Upper lobe of left lung (tissue), 6 donors: Measurements from ENCODE around the gene ADIPOR2. TPM values are rescaled to one million over a fixed set of nuclear protein-coding genes. Genes with fewer than 3 reads are reported as not detected.
A peak's percentile ranks its signal among the peaks of the same experiment; 100 is the strongest.

Experiments
- ATAC-seq, 2 donors: fragments of 200-7000 bp; cut with Tn5 transposase; one replicate each; pipeline ENCODE4 v1.9.1; 2022; ENCODE audit warnings: mild to moderate bottlenecking in 2 of 2, moderate library complexity in 2 of 2; ENCODE audit not compliant: low FRiP score in 2 of 2
- DNase-seq, 2 donors: peaks; one replicate each; pipeline ENCODE4 v3.0.0-alpha.2; 2019 to 2020
- H3K27ac ChIP-seq, 4 donors: fragments of 200-600 bp; sonication (generic); one replicate each; pipeline ENCODE4 v1.5.1; 2016 to 2019
- H3K27me3 ChIP-seq, 4 donors: fragments of 200-600 bp; sonication (generic); one replicate each; pipeline ENCODE4 v1.5.1; 2017 to 2019
- H3K36me3 ChIP-seq, 4 donors: fragments of 200-600 bp; sonication (generic); one replicate each; pipeline ENCODE4 v1.5.1; 2016 to 2019
- H3K4me1 ChIP-seq, 4 donors: fragments of 200-600 bp; sonication (generic); one replicate each; pipeline ENCODE4 v1.5.1; 2018 to 2019
- H3K4me3 ChIP-seq, 4 donors: fragments of 200-600 bp; sonication (generic); one replicate each; pipeline ENCODE4 v1.5.1; 2017 to 2019; ENCODE audit warnings: mild to moderate bottlenecking in 2 of 4, moderate library complexity in 1 of 4
- H3K9me3 ChIP-seq, 4 donors: fragments of 200-600 bp; sonication (generic); one replicate each; pipeline ENCODE4 v1.5.1; 2018 to 2019
- CTCF ChIP-seq, 6 experiments: fragments of 450-650 bp in 4 of 6; fragments of 200-600 bp in 2 of 6; sonication (generic) in 2 of 6; IDR thresholded peaks; one replicate each; pipeline ENCODE4 v1.5.1; 2016 to 2019; ENCODE audit warnings: antibody characterized with exemption in 6 of 6
- EP300 ChIP-seq, 4 donors: sonication (generic); formaldehyde crosslinking; IDR thresholded peaks; one replicate each; pipeline ENCODE4 v1.5.1; 2017; ENCODE audit warnings: antibody characterized with exemption in 4 of 4, control low read depth in 2 of 4
- POLR2A ChIP-seq, 4 donors: fragments of 450-650 bp; IDR thresholded peaks; one replicate each; pipeline ENCODE4 v1.5.1; 2016 to 2017; ENCODE audit warnings: antibody characterized with exemption in 4 of 4, mild to moderate bottlenecking in 2 of 4
- POLR2AphosphoS5 ChIP-seq, 2 donors: sonication (generic); formaldehyde crosslinking; IDR thresholded peaks; one replicate each; pipeline ENCODE4 v1.5.1; 2017; ENCODE audit warnings: antibody characterized with exemption in 2 of 2
- WGBS, 2 donors: methylation state at CpG; one replicate each; pipeline ENCODE4 v1.1.5; 2017 to 2018; 5-methylcytosine and 5-hydroxymethylcytosine counted together
- total RNA-seq, 6 donors: library from RNA; depleted of rRNA in 4 of 6; stranded (reverse); fragments of >200 nt in 4 of 6; gene quantifications; one replicate each; pipeline versions ENCODE4 v1.1.0 to v1.2.1, GENCODE V29; 2016 to 2021
- donor health status: DM: no; HTN: no; CAD: no; lungs with moderate emphysema.
- donor health status: DM: no; HTN: yes; CAD: no; lungs with severe emphysema.

ADIPOR2 gene
- total RNA-seq, 6 donors from 2014 or later, result 45.1 to 82.3 (median 68.6) TPM

DNA sequence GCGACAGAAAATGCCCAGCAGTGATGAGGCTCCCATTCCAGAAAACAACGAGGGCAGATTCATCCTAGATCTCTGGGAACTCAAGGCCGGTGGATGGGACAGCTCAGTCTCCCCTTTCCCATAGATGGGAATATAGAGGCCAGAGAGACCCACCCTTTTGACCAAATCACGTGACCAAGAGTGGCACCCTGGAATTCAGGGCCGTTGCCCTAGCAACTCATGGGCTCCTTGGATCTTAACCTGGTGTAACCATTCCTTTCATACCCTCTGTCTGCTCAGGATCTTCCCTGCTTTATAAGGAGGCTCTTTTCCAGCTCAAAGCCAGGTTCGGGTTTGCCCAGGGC lies 121.0 kb downstream of the ADIPOR2 start:
- H3K9me3 ChIP-seq, result no peaks in the 10 kb centered on the region
- ATAC-seq (no peak), DNase-seq (no peak)
- H3K4me3 ChIP-seq, result no peak overlapping the region
- peak overlapping the region; percentile 71 to 83 (median 77) for H3K27ac ChIP-seq
- WGBS, 2 donors, result 61 to 75% methylated on average over 6 of the region's 6 CpGs
- TF ChIP-seq CTCF (IDR thresholded peaks at IDR 0.05) (no peak), POLR2AphosphoS5 (IDR thresholded peaks at IDR 0.05) (no peak), EP300 (IDR thresholded peaks at IDR 0.05) (no peak), POLR2A (IDR thresholded peaks at IDR 0.05) (no peak)
- H3K36me3 ChIP-seq, result no peaks in the 10 kb centered on the region
- peaks cover 0 to 16% (median 2%) of the 10 kb centered on the region in 4 donors for H3K4me1 ChIP-seq
- no peaks in the 10 kb centered on the region for H3K27me3 ChIP-seq

GRCh38 chr12:1812650-1813302 lies 121.9 kb downstream of the ADIPOR2 start:
- peak in 1 of 2 donors; percentile 74 for DNase-seq
- Histone ChIP-seq H3K27ac (peak overlapping the region; percentile 71 to 83 (median 77)), H3K4me1 (peaks cover 0 to 16% (median 2%) of the 10 kb centered on the region in 4 donors), H3K36me3 (no peaks in the 10 kb centered on the region), H3K4me3 (no peak overlapping the region), H3K27me3 (no peaks in the 10 kb centered on the region), H3K9me3 (no peaks in the 10 kb centered on the region)
- peak; percentile 49 to 76 for ATAC-seq
- 59 to 60% methylated on average over 11 to 17 of the region's 17 CpGs for WGBS, 2 donors
- TF ChIP-seq CTCF (IDR thresholded peaks at IDR 0.05), result no peak
- no peak for TF ChIP-seq EP300 (IDR thresholded peaks at IDR 0.05)
- TF ChIP-seq POLR2AphosphoS5 (IDR thresholded peaks at IDR 0.05), result peak; percentile 56 to 65
- TF ChIP-seq POLR2A (IDR thresholded peaks at IDR 0.05), result peak in 1 of 4 donors; percentile 61

DNA sequence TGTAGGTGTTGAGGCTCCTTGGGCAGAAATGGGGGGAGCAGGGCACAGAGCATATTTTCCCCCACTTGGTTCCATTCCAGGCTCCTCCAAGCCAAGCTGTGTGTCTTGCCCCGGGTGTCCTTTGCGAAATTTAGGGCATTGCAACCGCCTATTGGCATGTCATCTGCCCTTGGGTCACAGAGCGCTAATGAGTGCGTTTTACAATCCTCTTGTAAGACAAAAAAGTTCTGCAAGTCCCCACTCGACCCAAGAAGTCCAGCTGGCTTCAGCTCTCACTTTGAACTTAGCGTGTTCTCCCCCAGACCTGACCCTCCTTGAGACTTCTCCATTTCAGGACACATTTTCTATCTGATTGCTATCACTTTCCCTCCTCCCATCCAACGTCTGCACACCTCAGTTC lies 123.4 kb downstream of the ADIPOR2 start:
- Histone ChIP-seq H3K27me3 (no peaks in the 10 kb centered on the region), H3K36me3 (no peaks in the 10 kb centered on the region), H3K9me3 (no peaks in the 10 kb centered on the region), H3K4me1 (peaks cover 0 to 16% (median 2%) of the 10 kb centered on the region in 4 donors), H3K27ac (no peak overlapping the region), H3K4me3 (no peak overlapping the region)
- TF ChIP-seq POLR2A (IDR thresholded peaks at IDR 0.05) (no peak), CTCF (IDR thresholded peaks at IDR 0.05) (no peak)
- no peak for ATAC-seq
- no peak for DNase-seq
- 65 to 75% methylated on average over 8 of the region's 8 CpGs for WGBS, 2 donors

GRCh38 chr12:1815108-1815507 lies 124.2 kb downstream of the ADIPOR2 start:
- DNase-seq, result no peak
- WGBS, 2 donors, result 76 to 77% methylated on average over 3 of the region's 3 CpGs
- Histone ChIP-seq H3K4me1 (peaks cover 0 to 16% (median 2%) of the 10 kb centered on the region in 4 donors), H3K27ac (no peak overlapping the region), H3K4me3 (no peak overlapping the region), H3K36me3 (no peaks in the 10 kb centered on the region), H3K27me3 (peaks cover 0 to 5% (median 0%) of the 10 kb centered on the region in 4 donors), H3K9me3 (no peaks in the 10 kb centered on the region)
- TF ChIP-seq EP300 (IDR thresholded peaks at IDR 0.05), result no peak
- TF ChIP-seq POLR2AphosphoS5 (IDR thresholded peaks at IDR 0.05), result no peak
- no peak for TF ChIP-seq CTCF (IDR thresholded peaks at IDR 0.05)
- TF ChIP-seq POLR2A (IDR thresholded peaks at IDR 0.05), result no peak
- no peak for ATAC-seq
